SK-N-SH (cell line): ENCODE measurements around the gene BCAS3. TPM values are rescaled to one million over a fixed set of nuclear protein-coding genes. Genes with fewer than 3 reads are reported as not detected.

Source experiments
- CTCF ChIA-PET: fragments of 300-600, 350-600 bp; formaldehyde crosslinking; extraction: SDS; loops from one replicate; lab custom pipeline; 2021; lab: Yijun Ruan, JAX
- POLR2A ChIA-PET: fragments of 350-600 bp; sonication (Branson Sonifier 250); formaldehyde crosslinking; extraction: SDS; loops from one replicate; lab custom pipeline; 2020; ENCODE audit warnings: antibody characterized with exemption, inconsistent platforms; lab: Yijun Ruan, JAX
- DNase-seq: peaks from one replicate; pipeline ENCODE4 v3.0.0; 2012
- H2AFZ ChIP-seq: fragments of 200-600 bp; sonication (generic); 2 replicates; pipeline ENCODE4 v1.8.1; 2016; ENCODE audit warnings: antibody characterized with exemption, mild to moderate bottlenecking, low read depth
- H3F3A ChIP-seq: fragments of 200-600 bp; sonication (generic); replicated peaks from 2 replicates; pipeline ENCODE3; 2016; ENCODE audit warnings: antibody characterized with exemption, mild to moderate bottlenecking; ENCODE audit not compliant: insufficient read depth
- H3K27ac ChIP-seq, 2 experiments: fragments of 200-500 bp in 1 of 2; fragments of 200-600 bp in 1 of 2; sonication (Bioruptor generic) in 1 of 2; sonication (generic), shearing (Covaris generic) in 1 of 2; 2 replicates each; pipeline versions ENCODE4 v1.5.1 to v1.6.1; 2014 to 2016; ENCODE audit warnings: low read depth in 2 of 2, inconsistent platforms in 1 of 2, low read length in 1 of 2, mild to moderate bottlenecking in 1 of 2, mixed read lengths in 1 of 2
- H3K27me3 ChIP-seq: fragments of 200-600 bp; sonication (generic), shearing (Covaris generic); 2 replicates; pipeline ENCODE4 v1.6.1; 2016; ENCODE audit warnings: mixed run types; ENCODE audit not compliant: insufficient read depth
- H3K36me3 ChIP-seq, 2 experiments: fragments of 200-500 bp in 1 of 2; fragments of 200-600 bp in 1 of 2; sonication (Bioruptor generic) in 1 of 2; sonication (generic) in 1 of 2; replicated peaks in 1 of 2; 2 replicates each; pipeline versions ENCODE3 to v1.5.1; 2014 to 2016; ENCODE audit warnings: low read length in 1 of 2, mild to moderate bottlenecking in 1 of 2; ENCODE audit not compliant: insufficient read depth in 2 of 2, control insufficient read depth in 1 of 2
- H3K4me1 ChIP-seq, 2 experiments: fragments of 200-500 bp in 1 of 2; fragments of 200-600 bp in 1 of 2; sonication (Bioruptor generic) in 1 of 2; sonication (generic), shearing (Covaris generic) in 1 of 2; 2 replicates each; pipeline versions ENCODE4 v1.5.1 to v1.6.1; 2014 to 2016; ENCODE audit warnings: low read depth in 1 of 2, low read length in 1 of 2, mixed run types in 1 of 2; ENCODE audit not compliant: insufficient read depth in 2 of 2, control insufficient read depth in 1 of 2
- H3K4me2 ChIP-seq: fragments of 200-600 bp; sonication (generic), shearing (Covaris generic); 2 replicates; pipeline ENCODE4 v1.6.1; 2017; ENCODE audit warnings: mixed run types
- H3K4me3 ChIP-seq, 2 experiments: fragments of 200-500 bp in 1 of 2; fragments of 200-600 bp in 1 of 2; sonication (Bioruptor generic) in 1 of 2; sonication (generic), shearing (Covaris generic) in 1 of 2; 2 replicates each; pipeline versions ENCODE4 v1.5.1 to v1.8.1; 2014 to 2016; ENCODE audit warnings: low read depth in 2 of 2, inconsistent platforms in 1 of 2, low read length in 1 of 2, mild to moderate bottlenecking in 1 of 2, mixed read lengths in 1 of 2, moderate library complexity in 1 of 2
- H3K79me2 ChIP-seq: fragments of 200-600 bp; sonication (generic); 2 replicates; pipeline ENCODE4 v1.8.1; 2017; ENCODE audit warnings: mild to moderate bottlenecking; ENCODE audit not compliant: insufficient read depth
- H3K9ac ChIP-seq: fragments of 200-600 bp; sonication (generic); 2 replicates; pipeline ENCODE4 v1.6.1; 2017; ENCODE audit warnings: mixed run types
- H3K9me2 ChIP-seq: fragments of 200-600 bp; sonication (generic); 2 replicates; pipeline ENCODE4 v1.6.1; 2017; ENCODE audit warnings: mixed run types
- H3K9me3 ChIP-seq: fragments of 200-600 bp; sonication (generic); 2 replicates; pipeline ENCODE4 v1.6.1; 2017; ENCODE audit warnings: mixed run types, mild to moderate bottlenecking, moderate library complexity
- H4K20me1 ChIP-seq: fragments of 200-600 bp; sonication (generic); 2 replicates; pipeline ENCODE4 v1.6.1; 2017; ENCODE audit warnings: mild to moderate bottlenecking, mixed run types; ENCODE audit not compliant: insufficient read depth
- CHD2 ChIP-seq: fragments of 150-350 bp; IDR thresholded peaks from 2 replicates; pipeline ENCODE4 v1.6.1; 2018; ENCODE audit warnings: low read length; ENCODE audit not compliant: partially characterized antibody
- ELF1 ChIP-seq: IDR thresholded peaks from 2 replicates; pipeline ENCODE4 v1.4.0; 2012
- FOXM1 ChIP-seq: IDR thresholded peaks from 2 replicates; pipeline ENCODE4 v1.4.0; 2012; ENCODE audit warnings: low read depth, mild to moderate bottlenecking
- GATA2 ChIP-seq: sonication (generic); formaldehyde crosslinking; IDR thresholded peaks from 2 replicates; pipeline ENCODE4 v1.5.0; 2020; ENCODE audit warnings: mild to moderate bottlenecking, missing genetic modification reagents
- IRF3 ChIP-seq: fragments of 150-350 bp; IDR thresholded peaks from 2 replicates; pipeline ENCODE4 v1.6.1; 2016; ENCODE audit warnings: mild to moderate bottlenecking, low read depth, low read length
- JUND ChIP-seq: IDR thresholded peaks from 2 replicates; pipeline ENCODE4 v1.4.0; 2012
- NRF1 ChIP-seq: IDR thresholded peaks from 2 replicates; pipeline ENCODE4 v1.6.1; 2012; ENCODE audit warnings: low read depth, mild to moderate bottlenecking, low read length
- PBX3 ChIP-seq: IDR thresholded peaks from 2 replicates; pipeline ENCODE4; 2012
- POLR2AphosphoS5 ChIP-seq: IDR thresholded peaks from 2 replicates; pipeline ENCODE4 v1.6.1; 2012; ENCODE audit warnings: low read depth, low read length
- RCOR1 ChIP-seq: fragments of 150-350 bp; IDR thresholded peaks from 2 replicates; pipeline ENCODE4 v1.6.1; 2017; ENCODE audit warnings: antibody characterized with exemption, low read length
- SMC3 ChIP-seq: IDR thresholded peaks from 2 replicates; pipeline ENCODE4 v1.6.1; 2012; ENCODE audit warnings: low read depth, low read length, improper control_type of control experiment
- TAF1 ChIP-seq: IDR thresholded peaks from 2 replicates; pipeline ENCODE4 v1.6.1; 2012; ENCODE audit warnings: low read depth, mild to moderate bottlenecking, low read length, moderate library complexity, borderline replicate concordance
- TCF12 ChIP-seq: IDR thresholded peaks from 2 replicates; pipeline ENCODE4 v1.4.0; 2012
- USF1 ChIP-seq: IDR thresholded peaks from 2 replicates; pipeline ENCODE4 v1.4.0; 2012; ENCODE audit warnings: low read depth, borderline replicate concordance
- USF2 ChIP-seq: fragments of 150-350 bp; IDR thresholded peaks from 2 replicates; pipeline ENCODE4 v1.6.1; 2017; ENCODE audit warnings: antibody characterized with exemption, low read length, low read depth, borderline replicate concordance
- YY1 ChIP-seq: IDR thresholded peaks from 2 replicates; pipeline ENCODE4 v1.4.0; 2012; ENCODE audit warnings: low read depth, mild to moderate bottlenecking
- WGBS: methylation state at CpG from one replicate; pipeline ENCODE4 v1.1.6; 2017; ENCODE audit warnings: low lambda C conversion rate; 5-methylcytosine and 5-hydroxymethylcytosine counted together
- polyA plus RNA-seq, 3 experiments: library from polyadenylated mRNA; depleted of rRNA; stranded (reverse); fragments of >200 nt; gene quantifications; 2 replicates each; pipeline ENCODE4 v1.2.3, GENCODE V29; 2012

Gene BCAS3
- polyA plus RNA-seq, 1 of the 3 experiments (the other 2 are of a cell fraction), result 5.9 TPM

- Histone ChIP-seq H3K9me3 (0 out of 2 replicates have a peak, but pooled peaks cover under 1% of the 10 kb centered on the region), H3K4me1 (peaks cover 0 to 4% of the 10 kb centered on the region in 2 experiments; a peak in 2 of 4 replicates), H3K27me3 (no peaks in the 10 kb centered on the region), H3K36me3 (no peaks in the 10 kb centered on the region), H3K27ac (no peak overlapping the region), H2AFZ (no peak overlapping the region), H3K4me2 (no peak overlapping the region), H3K9ac (no peak overlapping the region), H3K4me3 (no peak overlapping the region), H3F3A (no peaks in the 10 kb centered on the region), H4K20me1 (no peaks in the 10 kb centered on the region), H3K9me2 (peaks cover 7% of the 10 kb centered on the region; the same call in 1 of the 2 replicates), H3K79me2 (no peaks in the 10 kb centered on the region)
- POLR2A ChIA-PET, result no interaction called here
- no peak for DNase-seq
- CTCF ChIA-PET, result interaction anchor here (0.7 to 1.3 kb wide), 2 partner anchors 8 to 20 kb away, joined by 5 read pairs; no protein-coding TSS in a partner anchor
- 66% methylated on average over 2 of the region's 2 CpGs for WGBS
- TF ChIP-seq GATA2 (CRISPR knock-in tag) (no peak), PBX3 (no peak), FOXM1 (no peak), JUND (no peak), TCF12 (no peak), CHD2 (no peak), IRF3 (no peak), RCOR1 (no peak), ELF1 (no peak), POLR2AphosphoS5 (no peak), TAF1 (no peak), NRF1 (no peak), USF2 (no peak), USF1 (no peak)
Observed at GRCh38 chr17:61122326-61122913, 444.8 kb downstream of the BCAS3 start.

- H3K27ac ChIP-seq, result no peak overlapping the region
- ChIA-PET CTCF (interaction anchor here (0.8 to 1.3 kb wide), 3 partner anchors 84 to 234 kb away, joined by 3 read pairs; no protein-coding TSS in a partner anchor), POLR2A (no interaction called here)
- H4K20me1 ChIP-seq, result no peaks in the 10 kb centered on the region
- peaks cover 7% of the 10 kb centered on the region; the same call in 1 of the 2 replicates for H3K9me2 ChIP-seq
- no peak overlapping the region for H3K9ac ChIP-seq
- H3K27me3 ChIP-seq, result no peaks in the 10 kb centered on the region
- no peak for DNase-seq
- H2AFZ ChIP-seq, result no peak overlapping the region
- peaks cover 0 to 19% of the 10 kb centered on the region in 2 experiments; a peak in 2 of 4 replicates for H3K4me1 ChIP-seq
- H3F3A ChIP-seq, result no peaks in the 10 kb centered on the region
- no peaks in the 10 kb centered on the region for H3K36me3 ChIP-seq
- H3K79me2 ChIP-seq, result no peaks in the 10 kb centered on the region
- WGBS, result 95% methylated on average over 1 of the region's 1 CpG
- H3K4me3 ChIP-seq, result no peak overlapping the region
- TF ChIP-seq USF2 (no peak), SMC3 (no peak), YY1 (no peak)
- H3K9me3 ChIP-seq, result no peaks in the 10 kb centered on the region
- H3K4me2 ChIP-seq, result no peak overlapping the region
Observed at GRCh38 chr17:61124562-61124961, 446.9 kb downstream of the BCAS3 start.
